ENCODE data around the gene DHCR24. TPM values are rescaled to one million over a fixed set of nuclear protein-coding genes. Genes with fewer than 3 reads are reported as not detected.

DHCR24 gene
- total RNA-seq, 1 donor from 2014 or later: 141 TPM

DNA sequence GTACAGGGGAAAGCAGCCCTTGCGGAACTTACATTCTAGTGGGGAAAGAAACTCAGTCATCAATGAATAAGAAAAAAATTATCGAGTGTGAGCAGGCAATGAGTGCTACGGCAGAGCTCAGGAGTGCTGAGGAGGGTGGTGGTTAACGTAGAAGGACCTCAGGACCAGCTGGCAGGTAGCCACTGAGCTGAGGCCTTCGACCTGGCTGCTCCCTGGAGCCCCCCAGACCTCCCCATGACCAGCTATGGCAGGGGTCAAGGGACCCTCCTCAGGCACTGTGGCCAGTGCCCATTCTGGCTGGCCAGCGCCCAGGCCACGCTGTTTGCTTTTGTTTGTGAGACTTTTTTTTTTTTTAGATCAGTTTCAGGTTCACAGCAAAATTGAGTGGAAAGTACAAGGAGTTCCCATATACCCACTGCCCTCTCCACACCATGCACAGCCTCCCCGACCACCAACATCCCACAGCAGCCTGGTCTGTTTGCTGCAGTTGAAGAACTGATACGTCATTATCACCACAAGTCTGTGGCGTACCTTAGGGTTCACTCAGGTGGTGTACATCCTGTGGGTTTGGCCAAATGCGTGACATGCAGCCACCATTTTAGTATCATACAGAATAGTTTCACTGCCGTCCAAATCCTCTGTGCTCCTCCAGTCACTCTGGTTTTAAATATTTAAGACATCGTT, 74.1 kb downstream of the DHCR24 start:
- peak in 1 of 2 donors; percentile 27 for DNase-seq (ENCODE audit: extremely low spot score in 2 of 2)
- H3K27me3 ChIP-seq: no peaks in the 10 kb centered on the region
- no peaks in the 10 kb centered on the region for H3K9me3 ChIP-seq
- TF ChIP-seq POLR2A (IDR thresholded peaks at IDR 0.05) (no peak), POLR2AphosphoS5 (IDR thresholded peaks at IDR 0.05; ENCODE audit: insufficient read depth in 1 of 2, low read depth in 1 of 2) (no peak)
- TF ChIP-seq, protein P1, sequence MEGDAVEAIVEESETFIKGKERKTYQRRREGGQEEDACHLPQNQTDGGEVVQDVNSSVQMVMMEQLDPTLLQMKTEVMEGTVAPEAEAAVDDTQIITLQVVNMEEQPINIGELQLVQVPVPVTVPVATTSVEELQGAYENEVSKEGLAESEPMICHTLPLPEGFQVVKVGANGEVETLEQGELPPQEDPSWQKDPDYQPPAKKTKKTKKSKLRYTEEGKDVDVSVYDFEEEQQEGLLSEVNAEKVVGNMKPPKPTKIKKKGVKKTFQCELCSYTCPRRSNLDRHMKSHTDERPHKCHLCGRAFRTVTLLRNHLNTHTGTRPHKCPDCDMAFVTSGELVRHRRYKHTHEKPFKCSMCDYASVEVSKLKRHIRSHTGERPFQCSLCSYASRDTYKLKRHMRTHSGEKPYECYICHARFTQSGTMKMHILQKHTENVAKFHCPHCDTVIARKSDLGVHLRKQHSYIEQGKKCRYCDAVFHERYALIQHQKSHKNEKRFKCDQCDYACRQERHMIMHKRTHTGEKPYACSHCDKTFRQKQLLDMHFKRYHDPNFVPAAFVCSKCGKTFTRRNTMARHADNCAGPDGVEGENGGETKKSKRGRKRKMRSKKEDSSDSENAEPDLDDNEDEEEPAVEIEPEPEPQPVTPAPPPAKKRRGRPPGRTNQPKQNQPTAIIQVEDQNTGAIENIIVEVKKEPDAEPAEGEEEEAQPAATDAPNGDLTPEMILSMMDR (IDR thresholded peaks at IDR 0.05): no peak
- H3K27ac ChIP-seq: no peak overlapping the region
- intact Hi-C loops (cut with DNase I): no loop called here
- no peaks in the 10 kb centered on the region for H3K36me3 ChIP-seq
- no peaks in the 10 kb centered on the region for H3K4me1 ChIP-seq
- no peak overlapping the region for H3K4me3 ChIP-seq

DNA sequence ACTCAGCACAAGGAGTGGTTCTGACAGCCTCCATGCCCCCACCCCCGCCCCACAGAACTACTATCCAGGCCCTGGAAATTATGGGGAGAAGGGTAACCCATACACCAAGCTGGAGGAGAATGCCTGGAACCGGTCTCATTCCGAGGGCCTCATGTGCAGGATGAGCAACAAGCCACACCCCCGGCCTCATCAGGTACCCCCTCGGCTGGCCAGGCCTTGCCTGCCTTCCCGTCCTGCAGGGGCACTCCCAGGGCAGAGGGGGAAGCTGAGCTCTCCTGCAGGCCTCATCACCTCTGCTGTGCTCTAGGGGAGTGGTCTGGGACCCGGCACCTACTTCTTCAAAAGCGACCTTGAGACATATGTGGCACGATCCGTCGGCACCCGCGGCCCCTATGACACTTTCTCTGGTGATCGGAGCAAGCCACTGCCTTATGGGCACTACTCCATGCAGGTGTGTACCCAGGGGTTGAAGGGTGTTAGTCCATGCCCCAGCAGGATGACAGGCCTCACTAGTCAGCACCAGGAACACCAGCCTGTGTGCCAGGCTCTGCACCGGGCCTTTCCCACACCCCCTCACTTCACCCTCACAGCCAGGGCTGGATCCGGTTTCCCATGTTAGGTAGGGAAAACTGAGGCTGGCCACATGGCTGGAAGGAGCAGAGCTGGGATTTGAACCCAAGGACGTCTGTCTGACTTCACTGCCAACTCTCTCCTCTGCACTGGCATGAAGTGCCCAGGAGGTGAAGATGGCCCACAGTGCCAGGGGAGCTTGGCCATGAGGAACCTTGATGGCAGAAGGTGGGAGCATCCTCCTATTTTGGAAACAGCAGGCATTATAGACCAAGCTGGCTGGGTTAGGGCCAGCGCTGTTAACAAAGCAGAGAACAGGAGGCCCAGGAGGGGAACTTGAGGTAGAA, 75.0 kb downstream of the DHCR24 start:
- H3K4me3 ChIP-seq: no peak overlapping the region
- no peaks in the 10 kb centered on the region for H3K36me3 ChIP-seq
- H3K27me3 ChIP-seq: no peaks in the 10 kb centered on the region
- no peak for TF ChIP-seq POLR2A (IDR thresholded peaks at IDR 0.05)
- TF ChIP-seq, protein P1 (IDR thresholded peaks at IDR 0.05): no peak
- intact Hi-C loops (cut with DNase I): no loop called here
- H3K9me3 ChIP-seq: no peaks in the 10 kb centered on the region
- H3K4me1 ChIP-seq: no peaks in the 10 kb centered on the region
- no peak overlapping the region for H3K27ac ChIP-seq
- peak; percentile 75 to 81 for DNase-seq (ENCODE audit: extremely low spot score in 2 of 2)

DNA sequence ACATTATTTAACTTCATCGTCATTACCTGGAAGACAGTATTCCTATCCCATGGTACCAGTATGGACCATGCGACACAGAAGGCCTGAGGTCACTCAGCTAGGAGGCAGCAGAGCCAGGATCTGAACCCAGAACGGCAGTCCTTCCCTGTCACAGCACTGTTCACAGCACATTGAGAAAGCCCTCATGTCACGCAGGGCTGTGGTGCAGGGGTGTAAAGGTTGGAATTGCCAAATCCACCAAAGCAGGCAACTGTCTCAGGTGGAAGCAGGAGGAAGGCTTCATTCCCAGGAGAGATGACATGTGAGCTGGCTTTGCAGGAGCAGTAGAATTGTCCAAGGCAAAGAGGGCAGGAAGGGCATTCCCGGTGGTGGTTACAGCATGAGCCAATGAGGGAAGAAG, 75.9 kb downstream of the DHCR24 start:
- Histone ChIP-seq H3K27me3 (no peaks in the 10 kb centered on the region), H3K4me3 (no peak overlapping the region), H3K27ac (no peak overlapping the region), H3K36me3 (no peaks in the 10 kb centered on the region), H3K9me3 (no peaks in the 10 kb centered on the region), H3K4me1 (no peaks in the 10 kb centered on the region)
- intact Hi-C loops (cut with DNase I): no loop called here
- DNase-seq (ENCODE audit: extremely low spot score in 2 of 2): no peak
- TF ChIP-seq POLR2AphosphoS5 (IDR thresholded peaks at IDR 0.05; ENCODE audit: insufficient read depth in 1 of 2, low read depth in 1 of 2) (no peak), POLR2A (IDR thresholded peaks at IDR 0.05) (no peak)
- TF ChIP-seq, protein P1 (IDR thresholded peaks at IDR 0.05): no peak

DNA sequence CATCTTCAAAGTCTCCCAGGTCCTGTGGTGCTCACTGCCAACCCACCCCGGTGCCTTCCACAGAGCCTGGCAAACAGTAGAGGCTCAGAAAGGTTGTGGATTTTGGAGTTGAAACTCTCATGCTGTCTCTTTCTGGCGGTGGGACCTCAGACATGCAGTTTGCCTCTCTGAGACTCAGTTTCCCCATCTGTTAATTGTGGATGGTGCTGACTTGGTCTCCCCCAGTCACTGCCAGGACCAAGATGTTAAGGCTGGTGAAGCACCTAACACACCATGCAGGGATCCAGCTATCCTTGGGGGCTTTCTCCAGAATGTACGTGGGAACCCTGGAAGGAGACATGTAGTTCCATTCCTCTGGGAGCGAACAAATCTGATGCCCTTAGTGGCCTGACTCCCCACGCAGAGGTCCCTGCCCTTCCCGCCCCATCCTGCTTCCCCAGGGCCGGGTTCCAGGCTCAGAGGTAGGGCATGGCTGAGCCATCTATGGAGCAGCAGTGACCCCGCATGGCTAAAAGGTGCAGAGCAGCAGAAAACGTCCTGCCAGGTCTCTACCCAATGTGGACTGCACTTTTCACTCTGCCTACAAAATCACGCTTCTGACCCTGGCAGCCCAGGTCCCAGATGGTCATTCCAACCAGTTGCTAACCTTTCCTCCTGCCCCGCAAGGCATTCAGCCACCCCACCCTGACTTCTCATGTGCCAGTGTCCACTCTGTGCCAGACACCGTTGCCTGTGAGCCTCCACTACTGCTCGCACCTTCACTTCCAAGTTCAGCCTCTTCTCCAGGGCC, 76.6 kb downstream of the DHCR24 start:
- Histone ChIP-seq H3K27me3 (no peaks in the 10 kb centered on the region), H3K4me1 (no peaks in the 10 kb centered on the region), H3K36me3 (no peaks in the 10 kb centered on the region), H3K27ac (no peak overlapping the region), H3K9me3 (no peaks in the 10 kb centered on the region), H3K4me3 (no peak overlapping the region)
- intact Hi-C loops (cut with DNase I): no loop called here
- TF ChIP-seq POLR2AphosphoS5 (IDR thresholded peaks at IDR 0.05; ENCODE audit: insufficient read depth in 1 of 2, low read depth in 1 of 2) (no peak), POLR2A (IDR thresholded peaks at IDR 0.05) (no peak)
- TF ChIP-seq, protein P1 (IDR thresholded peaks at IDR 0.05): peak; percentile 58 to 75 (median 69)
- DNase-seq (ENCODE audit: extremely low spot score in 2 of 2): peak; percentile 83 to 87

Data from vagina (tissue), 2 donors.